Measurements from ENCODE around the gene ZNF507.

ZNF507 gene

GRCh38 chr19:32339988-32340874, 5.2 kb upstream of the ZNF507 start:
- DNase-seq, result peak; percentile 22

GRCh38 chr19:32342695-32343094, 2.7 kb upstream of the ZNF507 start:
- no peak for DNase-seq

GRCh38 chr19:32343550-32344262, 1.7 kb upstream of the ZNF507 start:
- no peak for DNase-seq

- DNase-seq, result no peak
Measured at GRCh38 chr19:32346901-32347300, 1.5 kb downstream of the ZNF507 start.

- no peak for DNase-seq
Measured at GRCh38 chr19:32347573-32347972, 2.2 kb downstream of the ZNF507 start.

- DNase-seq, result no peak
Measured at GRCh38 chr19:32349051-32349450, 3.6 kb downstream of the ZNF507 start.

- DNase-seq, result no peak
Measured at GRCh38 chr19:32349724-32350470, 4.5 kb downstream of the ZNF507 start.

- DNase-seq, result no peak
Measured at GRCh38 chr19:32350471-32350865, 5.1 kb downstream of the ZNF507 start.

- DNase-seq, result no peak
Measured at GRCh38 chr19:32350987-32351348, 5.6 kb downstream of the ZNF507 start.

GRCh38 chr19:32352241-32352630, 6.8 kb downstream of the ZNF507 start:
- DNase-seq, result no peak

- DNase-seq, result no peak
Measured at GRCh38 chr19:32354345-32354744, 8.9 kb downstream of the ZNF507 start.

- no peak for DNase-seq
Measured at GRCh38 chr19:32355309-32355708, 9.9 kb downstream of the ZNF507 start.

- DNase-seq, result no peak
Measured at GRCh38 chr19:32357720-32358119, 12.3 kb downstream of the ZNF507 start.

GRCh38 chr19:32358321-32358720, 12.9 kb downstream of the ZNF507 start:
- no peak for DNase-seq

GRCh38 chr19:32359581-32359980, 14.2 kb downstream of the ZNF507 start:
- no peak for DNase-seq

GRCh38 chr19:32361574-32362317, 16.3 kb downstream of the ZNF507 start:
- no peak for DNase-seq

GRCh38 chr19:32362318-32362691, 16.9 kb downstream of the ZNF507 start:
- DNase-seq, result no peak

- DNase-seq, result no peak
Measured at GRCh38 chr19:32363175-32363574, 17.8 kb downstream of the ZNF507 start.

- DNase-seq, result no peak
Measured at GRCh38 chr19:32363632-32364031, 18.2 kb downstream of the ZNF507 start.

GRCh38 chr19:32364040-32364439, 18.6 kb downstream of the ZNF507 start:
- DNase-seq, result no peak

GRCh38 chr19:32367063-32367462, 21.7 kb downstream of the ZNF507 start:
- DNase-seq, result no peak

- DNase-seq, result no peak
Measured at GRCh38 chr19:32367948-32368536, 22.6 kb downstream of the ZNF507 start.

GRCh38 chr19:32368787-32369186, 23.4 kb downstream of the ZNF507 start:
- DNase-seq, result no peak
